RWPE1 (cell line): Measurements from ENCODE around the gene OR4S2.

Experiments
- CTCF ChIA-PET: fragments of 350-600 bp; sonication (Branson Sonifier 250); formaldehyde crosslinking; extraction: SDS; loops from one replicate; lab custom pipeline; 2021; lab: Yijun Ruan, JAX
- POLR2A ChIA-PET: fragments of 400-600 bp; formaldehyde crosslinking; extraction: SDS; loops from one replicate; lab custom pipeline; 2020; ENCODE audit warnings: antibody characterized with exemption; ENCODE audit not compliant: low non-redundant PET; lab: Yijun Ruan, JAX
- DNase-seq: peaks from one replicate; pipeline ENCODE4 v3.0.0; 2012; ENCODE audit warnings: low spot score
- H3K27ac ChIP-seq: fragments of 450-650 bp; 2 replicates; pipeline ENCODE4 v1.5.1; 2017
- CTCF ChIP-seq: fragments of 450-650 bp; conservative IDR thresholded peaks from 2 replicates; pipeline ENCODE4 v1.5.1; 2017; ENCODE audit warnings: low read depth, mild to moderate bottlenecking

The OR4S2 gene

GRCh38 chr11:55658031-55658573, 10.0 kb downstream of the OR4S2 start:
- POLR2A ChIA-PET = no interaction called here
- no peak for DNase-seq
- CTCF ChIA-PET = no interaction called here
- no peak overlapping the region for H3K27ac ChIP-seq
- no peak for TF ChIP-seq CTCF

- ChIA-PET POLR2A (no interaction called here), CTCF (no interaction called here)
- no peak for TF ChIP-seq CTCF
- H3K27ac ChIP-seq = no peak overlapping the region
- DNase-seq = no peak
Measured at GRCh38 chr11:55658608-55659007, 10.5 kb downstream of the OR4S2 start.

- no peak for DNase-seq
- TF ChIP-seq CTCF = no peak
- POLR2A ChIA-PET = no interaction called here
- CTCF ChIA-PET = no interaction called here
- H3K27ac ChIP-seq = no peak within 1 kb of the TSS
Measured at GRCh38 chr11:55661901-55662300, 13.8 kb downstream of the OR4S2 start, which contains the start of gene OR4C6. TSS of gene OR4C6 (plus strand) at chr11:55662201. CDS start at chr11:55665167, 2,966 bp downstream.

GRCh38 chr11:55669376-55669775, 21.2 kb downstream of the OR4S2 start:
- CTCF ChIA-PET = no interaction called here
- no peak for DNase-seq
- TF ChIP-seq CTCF = no peak
- no peak overlapping the region for H3K27ac ChIP-seq
- POLR2A ChIA-PET = no interaction called here

GRCh38 chr11:55673860-55674259, 25.7 kb downstream of the OR4S2 start:
- H3K27ac ChIP-seq = no peak overlapping the region
- CTCF ChIA-PET = no interaction called here
- POLR2A ChIA-PET = no interaction called here
- TF ChIP-seq CTCF = no peak
- no peak for DNase-seq

- POLR2A ChIA-PET = no interaction called here
- no peak for DNase-seq
- H3K27ac ChIP-seq = no peak overlapping the region
- no peak for TF ChIP-seq CTCF
- CTCF ChIA-PET = interaction anchor here (0.7 to 1.1 kb wide), 2 partner anchors 8 to 451 kb away, joined by 3 to 5 read pairs; no protein-coding TSS in a partner anchor
Measured at GRCh38 chr11:55697817-55698216, 49.7 kb downstream of the OR4S2 start.
